HG03064 (cell line): ENCODE data around the gene UPK1B.

Experiments
- ATAC-seq: cut with Tn5 transposase; IDR thresholded peaks from one replicate; pipeline ENCODE4 v1.9.1; 2021; ENCODE audit warnings: low read depth; ENCODE audit not compliant: unreplicated experiment

The UPK1B gene

GRCh38 chr3:119243712-119244111 is 70.3 kb downstream of the UPK1B start:
- no peak for ATAC-seq

- ATAC-seq = no peak
Measured at GRCh38 chr3:119245778-119246177, 72.4 kb downstream of the UPK1B start.
